HG03457 (cell line): Measurements from ENCODE around the gene HTT.
"Not testable (repeated sequence)": the region's sequence is repeated elsewhere in the genome, so short reads cannot be mapped to it uniquely, and the experiment has no call there.

Experiments
- ATAC-seq: cut with Tn5 transposase; IDR thresholded peaks from one replicate; pipeline ENCODE4 v1.9.1; 2021; ENCODE audit warnings: moderate number of reproducible peaks; ENCODE audit not compliant: unreplicated experiment

Gene HTT

GRCh38 chr4:3160438-3160837, 86.0 kb downstream of the HTT start:
- ATAC-seq: no peak

GRCh38 chr4:3161044-3161443, 86.6 kb downstream of the HTT start:
- not testable (repeated sequence) for ATAC-seq

GRCh38 chr4:3166434-3166833, 92.0 kb downstream of the HTT start:
- not testable (repeated sequence) for ATAC-seq

GRCh38 chr4:3168029-3168428, 93.5 kb downstream of the HTT start:
- ATAC-seq: no peak

GRCh38 chr4:3174371-3175338, 100.2 kb downstream of the HTT start:
- ATAC-seq: no peak

- no peak for ATAC-seq
Measured at GRCh38 chr4:3176367-3177229, 102.1 kb downstream of the HTT start.

GRCh38 chr4:3177426-3177825, 102.9 kb downstream of the HTT start:
- ATAC-seq: no peak

- ATAC-seq: no peak
Measured at GRCh38 chr4:3177905-3178304, 103.4 kb downstream of the HTT start.

- ATAC-seq: no peak
Measured at GRCh38 chr4:3178351-3178750, 103.9 kb downstream of the HTT start.

- ATAC-seq: no peak
Measured at GRCh38 chr4:3179126-3179706, 104.7 kb downstream of the HTT start.

GRCh38 chr4:3183008-3183407, 108.5 kb downstream of the HTT start:
- ATAC-seq: no peak

- ATAC-seq: no peak
Measured at GRCh38 chr4:3184725-3185124, 110.2 kb downstream of the HTT start.

GRCh38 chr4:3186609-3187008, 112.1 kb downstream of the HTT start:
- no peak for ATAC-seq

GRCh38 chr4:3188118-3188517, 113.6 kb downstream of the HTT start:
- no peak for ATAC-seq

- ATAC-seq: no peak
Measured at GRCh38 chr4:3189459-3189858, 115.0 kb downstream of the HTT start.

GRCh38 chr4:3190549-3190948, 116.1 kb downstream of the HTT start:
- no peak for ATAC-seq

- no peak for ATAC-seq
Measured at GRCh38 chr4:3192188-3192587, 117.7 kb downstream of the HTT start.

- no peak for ATAC-seq
Measured at GRCh38 chr4:3192827-3193226, 118.3 kb downstream of the HTT start.

GRCh38 chr4:3193531-3194203, 119.2 kb downstream of the HTT start:
- no peak for ATAC-seq

- ATAC-seq: no peak
Measured at GRCh38 chr4:3196670-3197359, 122.3 kb downstream of the HTT start.
